GM12801 (cell line): ENCODE measurements around the gene SKP2.

Experiments
- CTCF ChIP-seq: IDR thresholded peaks from one replicate; pipeline ENCODE4 v1.5.1; 2011; ENCODE audit warnings: control low read depth; ENCODE audit not compliant: insufficient read length; ENCODE audit errors: extremely low read depth

Gene SKP2

GRCh38 chr5:36175043-36175442 is 23.1 kb downstream of the SKP2 start:
- no peak for TF ChIP-seq CTCF

GRCh38 chr5:36177154-36177553 is 25.2 kb downstream of the SKP2 start:
- TF ChIP-seq CTCF = no peak

GRCh38 chr5:36177715-36178523 is 26.0 kb downstream of the SKP2 start:
- TF ChIP-seq CTCF = no peak

GRCh38 chr5:36178524-36178890 is 26.6 kb downstream of the SKP2 start:
- no peak for TF ChIP-seq CTCF

- TF ChIP-seq CTCF = no peak
Observed at GRCh38 chr5:36179950-36180349, 28.0 kb downstream of the SKP2 start.

GRCh38 chr5:36180556-36181350 is 28.8 kb downstream of the SKP2 start:
- no peak for TF ChIP-seq CTCF

- TF ChIP-seq CTCF = no peak
Observed at GRCh38 chr5:36181774-36182173, 29.9 kb downstream of the SKP2 start.
